Measurements from ENCODE around the gene ST7L. TPM values are rescaled to one million over a fixed set of nuclear protein-coding genes. Genes with fewer than 3 reads are reported as not detected.

Gene ST7L
- total RNA-seq, 1 donor from 2014 or later: 14.8 TPM

DNA sequence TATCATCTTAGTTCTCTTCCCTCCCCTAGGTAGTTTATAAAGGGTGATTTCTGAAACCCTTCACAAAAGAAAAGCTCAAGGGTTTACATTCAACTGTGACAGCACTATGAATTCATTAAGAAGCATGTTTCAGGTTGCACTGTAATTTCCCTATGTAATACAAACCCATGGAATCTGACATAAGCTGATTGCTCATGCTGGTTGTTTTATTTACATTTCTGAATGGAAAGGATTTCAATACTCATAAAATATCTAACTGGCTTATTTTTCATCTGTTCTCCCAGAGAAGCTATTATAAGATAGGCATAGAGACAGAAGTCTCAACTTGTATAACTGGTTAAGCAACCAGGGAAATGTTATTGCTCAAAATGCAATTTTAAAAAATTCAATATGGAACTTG is 89.6 kb downstream of the ST7L start:
- Histone ChIP-seq H3K9me3 (ENCODE audit: insufficient read depth, low read depth, low read length) (no peaks in the 10 kb centered on the region), H3K4me1 (ENCODE audit: insufficient read depth, low read length) (peaks cover 48% of the 10 kb centered on the region), H3K9ac (ENCODE audit: low read length) (no peak overlapping the region), H3K79me2 (ENCODE audit: insufficient read depth, low read length) (no peaks in the 10 kb centered on the region), H3K27me3 (ENCODE audit: insufficient read depth, low read length) (peaks cover 4% of the 10 kb centered on the region), H3K36me3 (ENCODE audit: insufficient read depth, low read length) (no peaks in the 10 kb centered on the region), H3K27ac (ENCODE audit: low read depth, low read length) (peak overlapping the region; percentile 30), H3K4me3 (ENCODE audit: insufficient read depth, low read depth, low read length) (no peak overlapping the region), H3K4me2 (ENCODE audit: low read length) (peak overlapping the region; percentile 21), H4K20me1 (ENCODE audit: insufficient read depth, low read length) (no peaks in the 10 kb centered on the region), H2AFZ (ENCODE audit: low read depth, low read length) (no peak overlapping the region)
- Mint-ChIP-seq H3K27ac (ENCODE audit: unreplicated experiment) (peak overlapping the region; percentile 94), H3K27me3 (ENCODE audit: low read depth, unreplicated experiment) (no peaks in the 10 kb centered on the region), H3K9me3 (ENCODE audit: unreplicated experiment) (no peaks in the 10 kb centered on the region), H3K4me3 (ENCODE audit: unreplicated experiment) (no peak overlapping the region), H3K4me1 (ENCODE audit: low read depth, unreplicated experiment) (peaks cover 67% of the 10 kb centered on the region), H3K36me3 (ENCODE audit: low read depth, unreplicated experiment) (peaks cover 2% of the 10 kb centered on the region)
- TF ChIP-seq, protein P1, sequence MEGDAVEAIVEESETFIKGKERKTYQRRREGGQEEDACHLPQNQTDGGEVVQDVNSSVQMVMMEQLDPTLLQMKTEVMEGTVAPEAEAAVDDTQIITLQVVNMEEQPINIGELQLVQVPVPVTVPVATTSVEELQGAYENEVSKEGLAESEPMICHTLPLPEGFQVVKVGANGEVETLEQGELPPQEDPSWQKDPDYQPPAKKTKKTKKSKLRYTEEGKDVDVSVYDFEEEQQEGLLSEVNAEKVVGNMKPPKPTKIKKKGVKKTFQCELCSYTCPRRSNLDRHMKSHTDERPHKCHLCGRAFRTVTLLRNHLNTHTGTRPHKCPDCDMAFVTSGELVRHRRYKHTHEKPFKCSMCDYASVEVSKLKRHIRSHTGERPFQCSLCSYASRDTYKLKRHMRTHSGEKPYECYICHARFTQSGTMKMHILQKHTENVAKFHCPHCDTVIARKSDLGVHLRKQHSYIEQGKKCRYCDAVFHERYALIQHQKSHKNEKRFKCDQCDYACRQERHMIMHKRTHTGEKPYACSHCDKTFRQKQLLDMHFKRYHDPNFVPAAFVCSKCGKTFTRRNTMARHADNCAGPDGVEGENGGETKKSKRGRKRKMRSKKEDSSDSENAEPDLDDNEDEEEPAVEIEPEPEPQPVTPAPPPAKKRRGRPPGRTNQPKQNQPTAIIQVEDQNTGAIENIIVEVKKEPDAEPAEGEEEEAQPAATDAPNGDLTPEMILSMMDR (IDR thresholded peaks at IDR 0.05; ENCODE audit: insufficient read depth, low read depth, low read length): no peak
- TF ChIP-seq EZH2 (IDR thresholded peaks at IDR 0.05; ENCODE audit: insufficient read depth, low read length): no peak
- DNase-seq (ENCODE audit: low read depth): no peak
- FAIRE-seq: no peak

DNA sequence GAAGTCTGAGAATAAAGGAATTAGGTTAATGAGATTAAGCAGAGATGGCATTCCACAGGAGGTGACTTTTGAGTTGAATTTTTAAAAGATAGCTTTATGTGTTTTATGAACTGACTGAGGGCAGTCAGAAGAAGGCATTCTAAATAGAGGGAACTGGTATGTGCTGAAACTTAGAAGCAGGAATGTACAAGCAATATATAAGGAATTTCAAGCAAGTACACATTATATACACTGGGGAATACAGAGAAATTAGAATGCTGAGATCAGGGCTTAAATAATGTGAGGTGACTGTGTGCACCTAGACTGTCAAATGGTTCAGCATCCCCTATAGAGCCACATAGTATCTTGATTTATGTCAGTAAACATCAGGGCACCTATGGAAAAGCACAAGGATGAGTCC is 90.9 kb downstream of the ST7L start:
- peak overlapping the region; percentile 94 for H3K27ac Mint-ChIP-seq (ENCODE audit: unreplicated experiment)
- H3K27ac ChIP-seq (ENCODE audit: low read depth, low read length): peak overlapping the region; percentile 77

More for the DNA sequence above, 90.9 kb downstream of the ST7L start:
- peak overlapping the region; percentile 62 for H3K9ac ChIP-seq (ENCODE audit: low read length)
- H3K4me3 Mint-ChIP-seq (ENCODE audit: unreplicated experiment): no peak overlapping the region
- H3K9me3 Mint-ChIP-seq (ENCODE audit: unreplicated experiment): no peaks in the 10 kb centered on the region
- H3K36me3 ChIP-seq (ENCODE audit: insufficient read depth, low read length): no peaks in the 10 kb centered on the region
- H2AFZ ChIP-seq (ENCODE audit: low read depth, low read length): no peak overlapping the region
- no peaks in the 10 kb centered on the region for H3K9me3 ChIP-seq (ENCODE audit: insufficient read depth, low read depth, low read length)
- TF ChIP-seq EZH2 (IDR thresholded peaks at IDR 0.05; ENCODE audit: insufficient read depth, low read length): no peak
- TF ChIP-seq, protein P1 (IDR thresholded peaks at IDR 0.05; ENCODE audit: insufficient read depth, low read depth, low read length): no peak
- no peak overlapping the region for H3K4me3 ChIP-seq (ENCODE audit: insufficient read depth, low read depth, low read length)
- DNase-seq (ENCODE audit: low read depth) (no peak), FAIRE-seq (no peak)
- H3K27me3 Mint-ChIP-seq (ENCODE audit: low read depth, unreplicated experiment): no peaks in the 10 kb centered on the region
- peaks cover 8% of the 10 kb centered on the region for H3K27me3 ChIP-seq (ENCODE audit: insufficient read depth, low read length)
- H3K36me3 Mint-ChIP-seq (ENCODE audit: low read depth, unreplicated experiment): peaks cover 2% of the 10 kb centered on the region
- peaks cover 76% of the 10 kb centered on the region for H3K4me1 Mint-ChIP-seq (ENCODE audit: low read depth, unreplicated experiment)
- no peaks in the 10 kb centered on the region for H3K79me2 ChIP-seq (ENCODE audit: insufficient read depth, low read length)
- peaks cover 3% of the 10 kb centered on the region for H4K20me1 ChIP-seq (ENCODE audit: insufficient read depth, low read length)
- H3K4me2 ChIP-seq (ENCODE audit: low read length): peak overlapping the region; percentile 54
- H3K4me1 ChIP-seq (ENCODE audit: insufficient read depth, low read length): peaks cover 60% of the 10 kb centered on the region

Data from astrocyte (in vitro differentiated cells and primary cell).